NCI-H1930 (cell line): ENCODE data around the gene SLC39A1.
"Not testable (repeated sequence)": the region's sequence is repeated elsewhere in the genome, so short reads cannot be mapped to it uniquely, and the experiment has no call there.

Experiments
- DNase-seq, 2 experiments: peaks; one replicate each; lab custom pipeline; 2025; lab: John Stamatoyannopoulos, UW

Gene SLC39A1

DNA sequence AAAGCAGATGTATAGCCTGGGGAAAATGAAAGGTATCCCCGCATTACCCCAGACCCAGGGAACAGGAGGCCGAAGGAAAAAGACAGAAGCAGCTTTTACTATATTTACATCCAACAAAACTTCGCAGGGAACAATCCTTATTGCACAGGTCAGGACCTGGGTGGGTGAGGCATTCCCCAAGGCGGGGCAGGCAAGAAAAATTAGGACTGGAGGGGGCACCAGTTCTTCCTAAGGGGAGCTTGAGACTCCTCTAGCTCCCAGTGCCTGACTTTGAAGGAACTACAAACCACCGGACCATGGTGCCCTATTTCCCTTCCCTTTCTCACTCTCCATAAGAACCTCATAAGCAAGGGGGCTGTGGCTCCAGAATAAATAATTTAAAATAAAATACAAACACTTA, 33.9 kb downstream of the SLC39A1 start:
- no peak for DNase-seq

DNA sequence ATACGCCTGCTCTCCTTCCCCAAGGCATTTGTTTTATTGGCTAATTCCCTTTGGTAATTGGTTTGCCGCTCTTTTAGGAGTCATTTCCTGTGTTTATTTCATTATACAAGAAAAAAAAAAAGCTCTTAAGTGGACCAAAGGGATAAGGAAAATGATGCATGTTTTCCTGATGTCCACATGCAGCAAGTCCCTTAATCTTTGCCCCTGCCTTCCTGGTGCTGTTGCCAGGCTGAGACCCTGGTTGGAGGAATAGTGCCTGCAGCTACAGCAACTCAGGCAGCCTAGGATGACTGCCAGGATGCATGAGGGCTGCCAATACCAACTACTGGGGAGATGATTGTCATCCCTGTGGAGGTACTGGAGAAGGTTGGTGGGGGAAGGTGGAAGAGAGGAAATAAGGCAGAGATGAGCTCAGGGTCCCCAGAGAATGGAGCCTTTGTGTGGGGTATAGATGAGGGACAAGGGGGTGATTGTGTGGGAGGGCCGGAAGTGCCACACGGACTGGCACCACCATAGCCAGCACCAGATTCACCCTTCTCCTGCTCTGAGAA, 34.5 kb downstream of the SLC39A1 start:
- DNase-seq, result no peak

- DNase-seq, result no peak
Measured at GRCh38 chr1:153928245-153928644, 35.1 kb downstream of the SLC39A1 start.

GRCh38 chr1:153926405-153926804, 36.9 kb downstream of the SLC39A1 start:
- DNase-seq, result no peak

- peak; percentile 99 for DNase-seq
Measured at GRCh38 chr1:153922972-153923925, 40.1 kb downstream of the SLC39A1 start, which contains the start of gene GATAD2B. Gene GATAD2B (minus strand): TSS chr1:153922972. CDS start chr1:153828347, 94,625 bp downstream.

GRCh38 chr1:153922076-153922971, 41.0 kb downstream of the SLC39A1 start:
- peak; percentile 81 to 82 for DNase-seq

DNA sequence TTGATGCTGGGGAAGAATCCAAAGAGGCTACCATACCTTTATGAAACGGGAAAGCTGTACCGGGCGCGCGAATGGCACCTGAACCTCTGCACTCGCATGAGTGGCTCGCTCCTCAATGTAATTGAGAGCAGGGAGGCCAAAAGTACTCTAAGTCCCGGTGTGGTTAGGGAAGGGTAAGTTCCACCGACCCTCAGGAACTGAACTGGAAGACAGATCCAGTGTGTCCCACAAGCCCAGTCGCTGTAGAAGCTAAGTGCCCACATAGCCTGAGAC, 41.6 kb downstream of the SLC39A1 start:
- no peak for DNase-seq

DNA sequence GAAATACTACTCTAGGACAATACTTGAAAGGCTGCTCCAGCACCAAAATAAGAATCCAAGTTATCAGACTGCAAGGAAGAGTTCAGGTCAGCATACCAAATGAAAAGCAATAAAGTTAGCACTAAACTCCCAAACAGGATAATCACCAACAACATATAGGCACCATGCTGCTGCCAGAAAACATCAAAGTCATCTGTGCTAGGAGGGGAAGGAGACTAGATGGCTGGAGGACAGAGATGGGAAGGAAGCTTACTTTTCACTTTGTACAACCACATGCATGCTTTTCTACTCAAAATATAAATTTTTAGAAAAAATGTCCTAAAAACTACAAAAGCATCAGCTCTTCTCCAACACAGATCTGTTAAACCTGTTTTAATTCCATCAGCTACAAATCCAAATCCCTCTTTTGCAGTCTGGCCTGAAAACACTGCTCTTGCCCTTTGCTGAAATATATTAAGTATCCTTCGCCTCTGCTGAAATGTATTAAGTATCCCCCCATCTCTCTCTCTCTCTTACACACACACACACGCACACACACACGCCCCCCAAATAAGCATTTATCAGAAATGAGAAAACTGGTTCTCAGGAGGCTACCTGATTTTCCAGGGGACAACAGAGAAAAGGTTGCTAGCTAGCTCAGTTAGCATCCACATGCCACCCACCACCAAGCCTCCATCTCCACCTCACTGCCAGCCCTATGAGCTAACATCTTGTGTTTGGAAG, 42.1 kb downstream of the SLC39A1 start:
- no peak for DNase-seq

GRCh38 chr1:153919876-153920852, 43.2 kb downstream of the SLC39A1 start:
- DNase-seq, result no peak

- DNase-seq, result no peak
Measured at GRCh38 chr1:153916297-153916696, 47.0 kb downstream of the SLC39A1 start.

DNA sequence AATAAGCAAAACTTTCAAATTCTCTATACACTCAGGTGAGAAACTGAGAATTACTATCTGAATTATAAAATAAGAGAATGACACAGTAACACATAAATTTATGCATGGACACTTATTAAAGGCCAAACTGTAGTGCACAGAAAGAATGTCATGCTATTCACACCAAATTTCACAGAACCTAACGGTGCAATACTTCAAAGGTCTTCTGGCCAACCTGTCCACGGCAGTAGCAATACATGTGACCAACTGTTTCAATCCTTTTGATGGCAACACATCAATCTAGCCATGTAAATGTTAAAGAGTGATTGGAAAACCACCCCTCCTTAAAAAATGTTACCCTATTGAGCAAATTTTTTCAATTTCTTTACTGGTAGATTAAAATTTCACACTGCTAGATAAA, 51.0 kb downstream of the SLC39A1 start:
- DNase-seq, result no peak

DNA sequence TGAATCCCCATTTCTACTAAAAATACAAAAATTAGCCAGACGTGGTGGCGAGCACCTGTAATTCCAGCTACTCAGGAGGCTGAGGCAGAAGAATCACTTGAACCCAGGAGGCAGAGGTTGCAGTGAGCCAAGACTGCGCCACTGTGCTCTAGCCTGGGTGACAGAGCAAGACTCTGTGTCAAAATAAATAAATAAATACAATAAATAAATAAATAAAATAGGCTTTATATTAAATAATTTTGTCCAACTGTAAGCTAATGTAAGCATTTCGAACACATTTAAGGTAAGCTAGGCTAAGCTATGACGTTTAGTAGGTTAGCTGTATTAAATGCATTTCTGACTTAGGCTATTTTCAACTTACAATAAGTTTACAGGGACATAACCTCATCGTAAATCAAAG, 52.8 kb downstream of the SLC39A1 start:
- DNase-seq, result not testable (repeated sequence)
